ENCODE measurements around the gene IGFBP7.

Gene IGFBP7

DNA sequence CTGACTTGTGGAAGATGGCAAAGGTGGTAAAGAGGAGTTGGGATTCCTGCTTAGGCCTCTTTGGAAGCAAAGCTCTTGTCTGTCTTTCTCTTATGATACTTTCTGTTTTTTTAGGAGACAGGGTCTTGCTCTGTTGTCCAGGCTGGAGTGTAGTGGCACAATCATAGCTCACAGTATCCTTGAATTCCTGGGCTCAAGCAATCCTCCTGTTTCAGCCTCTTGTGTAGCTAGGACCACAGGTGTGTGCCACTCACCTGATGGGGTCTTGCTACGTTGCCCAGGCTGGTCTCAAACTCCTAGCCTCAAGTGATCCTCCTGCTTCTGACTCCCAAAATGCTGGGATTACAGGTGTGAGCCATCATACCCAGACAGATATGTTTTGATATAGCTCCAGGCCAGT lies 19.3 kb upstream of the IGFBP7 start:
- no peak for DNase-seq

DNA sequence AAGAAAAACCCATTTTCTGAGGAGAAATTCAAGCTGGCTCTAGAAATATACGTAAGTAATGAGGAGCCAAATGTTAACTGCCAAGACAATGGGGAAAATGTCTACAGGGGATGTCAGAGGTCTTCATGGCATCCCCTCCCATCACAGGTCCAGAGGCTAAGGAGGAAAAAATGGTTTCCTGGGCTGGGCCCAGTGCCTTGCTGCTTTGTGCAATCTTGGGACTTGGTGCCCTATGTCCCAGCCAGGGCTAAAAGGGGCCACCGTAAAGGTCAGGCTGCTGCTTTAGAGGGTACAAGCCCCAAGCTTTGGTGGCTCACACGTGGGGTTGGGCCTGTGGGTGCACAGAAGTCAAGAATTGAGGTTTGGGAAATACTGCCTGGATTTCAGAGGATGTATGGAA lies 17.2 kb upstream of the IGFBP7 start:
- no peak for DNase-seq

DNA sequence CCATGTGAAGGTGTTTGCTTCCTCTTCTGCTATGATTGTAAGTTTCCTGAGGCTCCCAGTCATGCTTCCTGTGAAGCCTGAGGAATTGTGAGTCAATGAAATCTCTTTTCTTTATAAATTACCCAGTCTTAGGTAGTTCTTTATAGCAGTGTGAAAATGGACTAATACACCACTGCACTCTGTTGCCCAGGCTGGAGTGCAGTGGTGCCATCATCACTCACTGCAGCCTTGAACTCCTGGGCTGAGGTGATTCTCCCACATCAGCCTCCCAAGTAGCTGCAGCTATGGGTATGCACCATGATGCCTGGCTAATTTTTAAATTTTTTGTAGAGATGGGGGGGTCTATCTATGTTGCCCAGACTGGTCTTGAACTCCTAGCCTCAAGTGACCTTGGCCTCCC lies 15.8 kb upstream of the IGFBP7 start:
- no peak for DNase-seq

DNA sequence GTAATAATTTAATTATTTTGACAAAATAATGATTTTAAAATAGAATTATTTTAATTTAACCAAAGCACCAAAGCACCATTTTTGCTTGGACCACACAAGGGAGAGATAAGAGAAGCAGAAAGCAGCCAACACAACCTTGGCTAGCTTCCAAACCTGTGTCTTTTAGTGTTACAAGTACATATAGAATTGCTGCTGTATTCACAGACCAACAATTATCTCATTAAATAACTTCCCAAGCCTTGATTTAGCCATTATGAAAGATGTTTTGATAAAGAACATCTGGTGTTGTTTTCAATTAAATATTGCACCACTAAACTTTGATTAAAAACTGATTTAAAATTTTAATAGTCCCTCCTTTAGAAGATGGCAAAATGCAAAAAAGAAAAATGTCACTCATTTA lies 14.0 kb upstream of the IGFBP7 start:
- no peak for DNase-seq

DNA sequence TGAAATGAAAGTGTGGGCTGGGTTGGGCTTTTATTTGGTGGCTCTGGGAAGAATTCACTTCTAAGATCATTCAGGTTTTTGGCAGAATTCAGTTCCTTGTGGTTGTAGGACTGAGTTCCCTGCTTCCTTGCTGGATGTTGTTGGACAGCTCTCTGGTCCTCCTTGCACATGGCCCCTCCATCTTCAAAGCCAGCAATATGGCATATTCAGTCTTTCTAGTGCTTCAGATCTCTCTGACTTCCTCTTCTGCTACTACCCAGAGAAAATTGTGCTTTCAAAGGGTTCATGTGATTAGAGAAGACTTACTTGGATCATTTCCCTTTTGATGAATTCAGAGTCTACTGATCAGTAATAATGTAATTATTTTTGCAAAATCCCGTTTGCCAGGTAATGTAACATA lies 12.8 kb upstream of the IGFBP7 start:
- DNase-seq: no peak

DNA sequence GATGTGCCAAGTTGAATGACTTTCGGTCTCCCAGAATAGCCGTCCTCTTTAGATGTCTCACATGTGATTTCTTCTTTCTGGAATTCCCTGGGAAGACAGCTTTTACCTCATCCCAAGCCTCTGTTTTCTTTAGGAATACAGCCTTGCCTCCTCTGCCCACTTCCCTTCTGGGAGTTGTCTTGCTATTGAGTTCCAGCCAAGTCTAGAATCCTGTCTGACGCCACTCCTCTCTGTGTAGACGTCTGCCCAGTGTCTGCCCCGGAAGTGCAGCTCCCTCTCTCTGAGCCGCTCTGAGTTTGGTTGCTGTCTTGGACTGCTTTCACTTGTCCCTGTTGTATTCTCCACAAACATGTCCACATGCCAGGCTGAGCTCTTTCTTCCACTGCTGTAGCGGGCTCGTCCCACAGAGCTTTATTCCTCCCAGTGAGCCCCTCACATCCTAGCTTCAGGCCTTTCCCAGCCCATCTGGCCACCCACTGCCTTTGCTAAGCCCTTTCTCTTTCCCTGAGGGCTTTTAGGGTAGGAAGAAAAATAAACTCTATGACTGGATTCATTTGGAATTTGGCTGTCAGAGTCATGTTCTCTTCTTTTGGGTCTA lies 9.0 kb upstream of the IGFBP7 start:
- DNase-seq: no peak

DNA sequence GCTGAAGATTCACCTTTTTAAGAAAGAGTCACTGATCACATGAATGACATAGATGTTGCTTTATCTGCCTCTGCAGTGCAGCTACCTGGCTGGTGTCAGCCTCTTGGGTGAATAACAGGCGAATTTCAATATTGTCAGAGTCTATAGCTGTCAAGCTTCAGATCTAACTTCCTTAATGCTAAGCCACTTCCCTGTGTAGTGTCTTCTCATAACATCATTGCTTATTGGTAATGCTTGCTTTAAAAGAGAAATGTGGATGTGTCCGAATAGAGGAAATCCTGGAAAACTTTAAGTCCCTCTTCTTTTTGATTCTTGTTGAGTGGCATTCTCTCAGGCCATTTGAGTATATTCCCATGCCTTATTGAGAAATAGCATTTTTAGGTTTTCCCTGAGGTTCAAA lies 7.3 kb upstream of the IGFBP7 start:
- DNase-seq: no peak

DNA sequence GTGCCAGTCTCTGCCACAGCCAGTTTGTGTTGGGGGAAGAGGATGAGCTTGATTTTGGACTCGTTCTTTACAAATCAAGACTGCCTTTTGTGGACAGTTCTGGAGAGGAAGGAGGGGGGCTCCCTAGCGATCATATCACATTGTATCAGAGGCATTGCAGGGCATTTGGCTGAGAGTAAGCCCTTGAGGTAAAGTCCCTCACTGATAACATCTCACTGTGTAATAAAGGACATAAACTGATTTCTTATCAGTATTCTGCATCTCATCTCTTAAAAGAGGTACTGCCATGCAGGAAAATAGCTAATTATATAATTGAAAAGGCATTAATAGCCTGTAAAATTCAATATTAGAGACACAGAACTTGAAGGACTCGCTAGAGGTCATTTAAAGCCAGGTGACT lies 6.1 kb upstream of the IGFBP7 start:
- DNase-seq: no peak

DNA sequence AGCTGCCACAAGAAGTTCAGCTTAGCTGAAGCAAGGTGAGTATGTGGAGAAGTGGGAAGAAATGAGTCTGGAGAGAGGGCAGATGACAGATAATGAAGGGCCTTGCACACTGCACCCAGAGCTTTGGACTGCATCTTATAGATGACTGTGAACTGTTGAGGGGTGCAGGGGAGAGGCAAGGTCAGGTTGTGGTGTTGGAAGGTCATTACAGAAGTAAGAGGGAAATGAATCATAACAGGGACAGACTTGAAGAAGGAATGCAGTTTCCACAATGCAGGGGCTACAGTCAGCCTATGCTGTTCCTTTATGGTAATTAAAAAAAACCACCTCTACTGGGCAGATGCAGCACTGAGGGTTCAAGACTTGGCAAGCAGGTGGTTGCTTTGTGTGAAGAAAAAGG lies 4.8 kb upstream of the IGFBP7 start:
- no peak for DNase-seq

DNA sequence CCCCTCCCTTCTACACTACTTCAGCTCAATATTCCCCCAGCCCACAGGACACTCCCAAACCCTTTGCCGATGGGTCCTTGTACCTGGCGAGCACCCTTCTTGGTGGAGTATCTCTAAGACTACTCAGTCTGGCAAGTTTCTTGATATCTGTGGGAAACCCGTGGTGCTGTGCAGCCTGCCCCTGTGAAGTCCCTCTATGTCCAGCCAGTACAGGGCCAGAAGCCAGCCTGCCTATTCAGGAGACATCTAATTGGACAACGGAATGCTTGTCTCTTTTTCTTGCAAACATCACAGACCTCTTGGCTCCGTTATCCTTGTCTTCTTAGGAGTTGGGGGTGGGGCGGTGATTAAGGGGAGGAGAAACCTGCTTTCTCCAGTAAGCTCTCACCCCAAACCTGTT lies 3.7 kb upstream of the IGFBP7 start:
- DNase-seq: no peak

DNA sequence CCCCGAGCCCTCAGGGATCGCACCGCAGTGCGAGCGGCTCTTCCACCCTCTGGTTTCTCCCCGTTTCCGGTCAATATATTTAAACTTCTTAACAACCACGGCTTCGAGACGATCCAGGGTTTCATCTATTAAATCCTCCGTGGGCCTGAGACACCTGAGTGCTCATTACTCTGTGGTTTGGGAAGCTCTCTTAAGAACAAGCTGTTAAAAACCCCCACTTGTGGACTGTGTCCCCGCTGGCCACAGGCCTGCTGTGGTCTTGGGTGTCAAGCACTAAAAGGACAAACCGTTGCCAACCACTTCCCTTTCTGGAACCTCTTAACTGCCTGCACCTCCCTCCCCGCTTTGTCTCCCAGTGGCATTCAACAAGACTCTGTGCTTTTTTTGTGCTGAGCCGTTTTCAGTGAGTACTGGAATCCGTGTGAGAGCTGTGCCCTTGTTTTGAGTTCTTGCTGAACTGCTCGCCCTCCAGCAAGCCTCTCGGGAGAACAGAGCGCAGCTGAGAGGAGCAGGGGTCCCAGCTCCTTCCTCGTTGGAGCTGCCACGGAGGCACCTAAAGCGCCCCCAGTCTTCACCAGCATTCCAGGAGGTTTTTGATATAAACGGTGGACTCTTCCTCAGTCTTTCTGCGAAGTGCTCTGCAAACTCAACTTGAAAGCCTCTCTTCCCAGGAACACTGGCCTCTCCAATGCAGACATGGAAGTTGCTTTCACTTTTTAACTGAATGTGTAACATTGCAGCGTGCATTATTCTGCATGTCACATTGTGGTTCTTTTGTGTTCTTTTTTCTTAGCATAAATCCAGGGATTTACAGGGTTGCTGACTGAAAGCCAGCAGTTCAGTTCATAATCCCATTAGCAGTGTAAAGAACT lies 691 bp upstream of the IGFBP7 start:
- DNase-seq: no peak

DNA sequence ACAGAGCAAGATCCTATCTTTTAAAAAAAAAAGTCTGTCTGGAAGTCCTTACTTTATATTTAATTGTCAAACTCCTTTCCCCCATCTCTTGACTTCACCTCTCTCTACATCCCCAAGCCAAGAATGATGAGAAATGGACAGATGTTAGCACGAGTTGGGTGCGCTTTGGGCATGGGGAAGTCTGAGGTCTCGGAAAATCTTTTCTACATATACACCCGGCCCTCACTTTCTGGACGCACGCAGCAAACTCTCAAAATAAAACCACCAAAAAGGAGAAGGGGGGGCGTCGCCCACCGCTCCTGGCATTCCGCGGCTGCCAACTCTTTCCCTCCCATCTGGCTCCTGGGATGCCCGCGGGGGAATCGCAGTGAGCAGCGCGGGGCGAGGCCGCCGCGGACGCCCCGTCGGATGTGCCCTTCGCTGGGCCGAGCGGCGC lies 756 bp downstream of the IGFBP7 start:
- DNase-seq: no peak

DNA sequence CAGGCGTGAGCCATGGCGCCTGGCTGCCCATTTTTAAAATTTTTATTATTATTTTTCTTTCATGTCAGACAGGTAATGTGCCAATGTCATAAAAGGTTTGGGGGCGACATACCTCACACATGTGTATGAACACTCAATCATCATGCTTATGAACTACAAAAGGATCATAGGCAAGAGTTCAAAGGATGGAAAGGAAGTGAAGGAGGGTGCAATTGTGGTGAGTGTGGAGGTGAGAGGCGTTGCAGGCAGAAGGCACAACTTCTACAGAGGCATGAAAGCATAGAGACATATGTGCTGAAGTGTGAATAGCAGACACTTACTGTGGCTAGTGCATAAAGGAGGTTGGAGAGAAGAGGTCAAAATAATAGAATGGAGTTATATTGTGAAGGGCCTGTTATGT lies 4.0 kb downstream of the IGFBP7 start:
- DNase-seq: no peak

DNA sequence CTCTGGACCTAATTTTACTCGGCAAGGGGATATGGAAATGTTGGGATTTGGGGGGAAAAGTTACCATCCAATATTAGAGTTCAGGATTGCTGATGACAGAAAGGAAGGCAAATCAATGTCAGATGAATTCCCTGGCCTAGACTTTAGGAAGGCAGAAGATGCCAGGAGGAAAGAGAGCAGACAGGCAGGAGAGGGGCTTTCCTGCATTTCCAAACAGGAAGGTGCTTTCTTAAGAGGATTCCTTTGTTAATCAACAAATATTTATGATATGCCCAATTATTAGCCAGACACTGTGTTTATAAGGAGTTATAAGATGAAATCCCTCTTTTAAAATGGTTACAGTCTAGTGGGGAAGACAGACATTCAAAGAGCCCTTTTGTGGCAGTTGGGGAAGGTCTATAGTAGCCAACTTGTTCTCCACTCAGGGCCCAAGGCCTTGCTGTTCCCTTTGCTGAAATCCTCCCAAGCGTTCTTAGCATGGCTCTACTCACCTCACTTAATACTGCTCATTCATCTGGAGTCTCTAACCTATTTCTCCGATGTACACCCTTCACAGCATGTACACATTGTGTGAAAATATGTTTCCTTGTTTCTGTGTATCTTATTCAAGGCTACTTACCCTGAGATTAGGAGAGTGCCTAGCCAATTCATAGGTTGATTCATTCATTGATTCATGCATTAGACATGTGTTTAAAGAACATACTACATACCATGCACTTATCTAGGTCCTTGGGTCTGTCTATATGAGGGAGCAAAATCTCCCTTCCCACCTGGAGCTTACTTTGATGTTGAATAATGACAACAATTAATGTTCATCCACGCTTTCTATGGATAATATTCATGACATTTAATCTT lies 5.3 kb downstream of the IGFBP7 start:
- no peak for DNase-seq

DNA sequence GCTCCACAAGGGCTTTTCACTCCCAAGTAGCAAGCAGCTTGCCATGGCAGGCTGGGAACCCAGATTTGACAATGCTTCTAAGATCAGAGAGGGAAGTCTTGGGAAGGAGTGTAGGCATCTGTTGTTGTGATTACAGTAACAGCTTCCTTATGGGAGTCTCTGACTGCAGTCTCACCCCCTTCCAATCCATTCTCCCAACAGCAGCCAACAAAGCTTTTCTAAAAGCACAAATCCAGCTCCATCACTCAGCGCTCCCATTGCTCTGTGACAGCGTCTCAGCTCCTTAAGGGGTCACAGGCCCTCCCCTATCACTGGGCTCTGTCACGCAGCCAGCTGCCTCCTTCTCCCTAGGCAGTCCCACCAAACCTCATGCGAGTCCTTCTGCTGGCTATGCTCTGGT lies 7.1 kb downstream of the IGFBP7 start:
- DNase-seq: no peak

DNA sequence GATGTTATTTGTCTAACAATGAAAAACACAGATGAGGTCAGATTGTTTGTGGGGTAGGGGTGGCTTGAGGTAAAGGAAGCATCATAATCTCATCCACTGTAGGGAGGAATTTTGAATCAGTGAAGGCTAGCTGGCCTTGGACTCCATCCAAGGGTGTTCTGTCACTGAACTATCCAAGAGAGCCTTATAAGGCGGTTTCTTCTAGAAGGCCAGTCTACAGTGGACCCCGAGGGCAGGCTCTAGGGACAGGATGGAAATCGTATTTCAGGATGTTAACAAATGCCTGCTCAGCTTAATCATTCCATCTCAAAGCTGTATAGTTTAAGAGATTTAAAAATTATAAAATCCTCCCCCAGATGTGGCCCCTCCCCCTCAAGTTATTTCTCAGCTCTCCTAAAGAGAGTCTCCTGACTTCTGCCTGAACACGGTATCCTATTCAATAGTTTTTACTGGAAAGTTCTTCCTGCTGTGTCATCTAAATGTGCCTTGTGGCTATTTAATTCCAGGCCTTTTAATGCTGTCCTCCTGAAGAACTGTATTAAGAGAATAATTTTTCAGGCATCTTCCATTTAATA lies 8.0 kb downstream of the IGFBP7 start:
- DNase-seq: no peak

DNA sequence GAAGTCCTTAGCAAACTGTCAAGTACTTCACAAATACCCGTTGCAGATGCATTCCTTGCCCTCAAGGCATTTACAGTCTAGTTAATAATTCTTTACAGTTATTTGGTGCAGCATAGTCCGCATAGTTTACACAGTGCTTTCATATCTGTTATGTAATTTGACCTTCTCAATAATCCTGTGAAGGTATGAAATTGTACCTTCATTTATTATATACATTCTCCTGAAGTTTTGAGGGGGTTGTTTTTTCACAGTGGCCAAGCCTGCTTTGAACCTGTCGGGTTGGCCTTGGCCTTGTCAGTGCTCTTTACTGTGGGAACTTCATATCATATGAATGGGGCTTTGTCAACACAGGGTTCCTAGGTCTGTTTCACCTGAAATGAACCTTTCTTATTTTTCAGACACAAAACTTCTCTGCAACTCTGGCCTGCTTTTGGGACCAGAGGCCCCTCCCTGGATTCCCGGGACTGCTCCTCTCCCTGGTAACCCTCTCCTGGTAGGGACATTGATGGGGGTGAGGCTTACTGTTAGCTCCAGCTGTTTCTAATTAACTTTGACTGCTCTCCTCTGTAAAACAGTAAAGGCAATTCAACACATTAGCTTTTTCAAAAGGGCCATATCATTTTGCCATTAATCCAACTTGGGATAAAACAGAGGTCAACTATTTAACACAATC lies 9.1 kb downstream of the IGFBP7 start:
- no peak for DNase-seq

DNA sequence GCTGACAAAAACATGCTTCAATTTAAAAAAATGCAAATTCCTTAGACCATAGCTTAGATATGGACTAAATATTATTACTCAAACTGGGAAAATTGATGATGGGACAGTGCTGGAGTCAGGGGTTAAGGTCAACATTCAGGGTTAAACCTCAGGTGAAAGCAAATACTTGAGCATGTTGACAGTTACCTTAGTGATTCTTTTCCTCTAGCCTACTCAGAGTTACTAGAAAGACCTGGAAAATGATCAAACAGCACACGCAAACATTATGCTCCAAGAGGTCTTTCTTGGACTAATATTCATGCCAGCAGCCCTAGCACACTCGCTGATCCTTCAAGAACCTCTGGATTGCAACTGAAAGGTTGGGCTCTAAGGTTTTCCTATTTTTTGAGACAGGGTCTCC lies 10.8 kb downstream of the IGFBP7 start:
- DNase-seq: no peak

DNA sequence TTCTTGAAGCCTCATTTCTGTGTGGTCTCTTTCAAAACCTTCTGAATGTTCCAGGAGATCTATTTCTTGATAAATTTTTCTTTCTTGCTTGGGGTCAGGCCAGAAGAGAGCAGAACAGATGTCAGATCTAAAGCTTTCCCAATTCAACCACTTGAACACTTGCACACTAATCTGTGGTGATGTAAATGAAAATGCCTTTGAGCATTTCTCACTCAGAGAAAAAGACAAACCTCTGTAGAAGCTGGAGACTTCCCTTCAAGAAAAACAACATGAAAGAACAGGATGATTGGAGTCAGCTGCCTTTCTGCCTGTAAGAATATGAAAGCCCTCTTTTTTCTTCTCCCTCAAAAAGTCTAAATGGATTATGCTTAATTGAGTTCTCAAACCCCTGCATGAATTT lies 11.2 kb downstream of the IGFBP7 start:
- no peak for DNase-seq

DNA sequence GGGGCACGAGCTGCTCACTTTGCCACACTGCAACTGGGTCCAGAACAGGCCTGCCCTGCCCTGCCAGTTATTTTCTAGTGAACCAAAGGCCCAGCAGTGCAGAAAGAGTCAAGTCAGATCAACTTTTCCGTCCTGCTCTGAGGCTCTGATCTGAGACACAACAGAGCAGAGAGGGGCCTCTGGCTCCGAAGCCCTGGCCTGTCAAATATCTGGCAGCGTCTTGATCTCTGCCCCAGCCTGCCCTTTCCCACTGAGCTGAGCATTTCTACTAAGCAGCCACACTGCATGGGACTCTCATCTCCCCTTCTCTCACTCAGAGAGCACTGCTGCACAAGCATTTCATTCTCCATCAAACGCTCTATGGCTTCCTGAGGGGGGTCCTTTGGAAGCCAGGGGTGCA lies 11.8 kb downstream of the IGFBP7 start:
- no peak for DNase-seq

DNA sequence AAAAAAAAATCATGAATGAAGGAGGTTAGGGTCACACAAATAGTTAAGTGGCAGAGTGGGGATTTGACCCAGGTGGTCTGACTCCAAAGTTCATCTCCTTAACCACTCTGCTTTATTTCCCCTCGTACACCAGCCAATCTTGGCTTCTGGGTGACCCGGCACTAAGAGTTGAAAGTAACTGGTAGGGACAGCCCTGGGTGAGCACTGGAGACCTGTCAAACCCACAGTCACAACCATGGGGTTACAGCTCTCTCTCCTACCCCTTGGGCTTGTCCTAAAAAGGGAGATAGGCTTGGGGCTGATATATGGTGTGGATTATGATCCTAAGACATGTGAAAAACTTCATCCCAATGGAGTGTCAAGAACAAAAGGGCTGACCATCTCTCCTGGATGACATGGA lies 12.5 kb downstream of the IGFBP7 start:
- no peak for DNase-seq

DNA sequence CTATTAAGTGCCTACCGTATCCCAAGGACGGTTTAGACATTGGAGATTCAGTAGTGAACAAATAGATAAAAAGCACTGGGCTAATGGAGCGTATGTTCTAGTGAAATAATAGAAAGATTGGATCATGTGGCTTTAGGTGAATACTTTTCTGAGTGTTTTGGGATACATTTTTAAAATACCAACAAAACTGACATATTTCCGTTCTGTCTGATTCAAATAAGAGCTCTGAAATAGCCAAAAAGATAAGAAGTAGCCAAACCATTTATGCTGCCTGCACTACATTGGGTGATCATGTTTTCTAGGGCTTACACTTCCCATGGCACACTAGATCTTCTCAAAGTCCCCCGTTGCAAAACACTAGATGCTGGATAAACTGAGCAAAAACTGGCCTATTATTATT lies 14.2 kb downstream of the IGFBP7 start:
- no peak for DNase-seq

DNA sequence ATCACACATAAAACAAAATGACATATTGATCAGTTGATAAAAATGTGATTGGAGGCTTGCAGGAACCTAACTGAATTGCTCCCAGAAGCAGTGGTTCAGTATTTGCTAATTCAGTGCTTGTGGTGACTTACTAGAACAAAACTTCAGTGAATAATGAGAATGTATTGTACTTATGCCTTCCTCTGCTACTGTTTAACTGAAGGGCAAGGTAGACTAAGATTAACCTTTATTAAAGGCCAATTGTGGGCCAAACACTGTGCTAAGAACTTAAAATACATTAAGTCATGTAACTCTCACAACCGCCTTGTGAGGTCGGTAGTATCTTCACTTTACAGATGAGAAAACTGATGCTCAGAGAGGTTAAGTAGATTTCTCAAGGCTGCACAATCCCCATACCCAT lies 14.9 kb downstream of the IGFBP7 start:
- no peak for DNase-seq

All from SW 1271 (cell line).